MM.1S (cell line): ENCODE results near the gene EBLN2.

Source experiments
- DNase-seq: peaks from one replicate; pipeline ENCODE4 v3.0.0-alpha.2; 2015
- H2AFZ ChIP-seq: fragments of 300-600 bp; sonication (generic); 2 replicates; pipeline ENCODE4 v1.6.0; 2016; ENCODE audit warnings: antibody characterized with exemption, low read length
- H3F3A ChIP-seq: fragments of 300-600 bp; sonication (generic); 2 replicates; pipeline ENCODE4 v1.6.1; 2016; ENCODE audit warnings: mild to moderate bottlenecking, antibody characterized with exemption, low read length, moderate library complexity, mixed read lengths; ENCODE audit not compliant: insufficient read depth
- H3K27ac ChIP-seq: fragments of 300-600 bp; sonication (generic); 2 replicates; pipeline ENCODE4 v1.5.1; 2016; ENCODE audit warnings: mild to moderate bottlenecking, low read length
- H3K27me3 ChIP-seq: fragments of 300-600 bp; sonication (generic); replicated peaks from 2 replicates; pipeline ENCODE4 v1.6.0; 2016; ENCODE audit warnings: low read length; ENCODE audit not compliant: insufficient read depth
- H3K36me3 ChIP-seq: fragments of 300-600 bp; sonication (generic); replicated peaks from 2 replicates; pipeline ENCODE4 v1.6.1; 2016; ENCODE audit warnings: mild to moderate bottlenecking, low read length, mixed read lengths; ENCODE audit not compliant: insufficient read depth
- H3K4me1 ChIP-seq: fragments of 300-600 bp; sonication (generic); 2 replicates; pipeline ENCODE4 v1.6.1; 2016; ENCODE audit warnings: low read length, mixed read lengths
- H3K4me2 ChIP-seq: fragments of 300-600 bp; sonication (generic); 2 replicates; pipeline ENCODE4 v1.6.0; 2016; ENCODE audit warnings: low read depth, low read length
- H3K4me3 ChIP-seq: fragments of 300-600 bp; sonication (generic); 2 replicates; pipeline ENCODE4 v1.5.1; 2016; ENCODE audit warnings: low read length, mixed read lengths
- H3K79me2 ChIP-seq: fragments of 300-600 bp; sonication (generic); 2 replicates; pipeline ENCODE4 v1.6.1; 2016; ENCODE audit warnings: mixed run types, low read length, mixed read lengths
- H3K9ac ChIP-seq: fragments of 300-600 bp; sonication (generic); 2 replicates; pipeline ENCODE4 v1.6.1; 2016; ENCODE audit warnings: low read length, mixed read lengths
- H3K9me2 ChIP-seq: fragments of 300-600 bp; sonication (generic); replicated peaks from 2 replicates; pipeline ENCODE4 v1.6.1; 2016; ENCODE audit warnings: mild to moderate bottlenecking, low read length, mixed read lengths; ENCODE audit not compliant: insufficient read depth
- H3K9me3 ChIP-seq: fragments of 300-600 bp; sonication (generic); replicated peaks from 2 replicates; pipeline ENCODE4 v1.6.1; 2016; ENCODE audit warnings: mild to moderate bottlenecking, low read length, mixed read lengths; ENCODE audit not compliant: insufficient read depth
- H4K20me1 ChIP-seq: fragments of 300-600 bp; sonication (generic); 2 replicates; pipeline ENCODE4 v1.6.1; 2016; ENCODE audit warnings: mild to moderate bottlenecking, low read length, moderate library complexity, mixed read lengths; ENCODE audit not compliant: insufficient read depth
- EZH2 ChIP-seq: fragments of 300-600 bp; sonication (generic); optimal IDR thresholded peaks from 2 replicates; pipeline ENCODE3; 2017; ENCODE audit warnings: low read depth, mild to moderate bottlenecking, antibody characterized with exemption, low read length, mixed read lengths
- EZH2phosphoT487 ChIP-seq: fragments of 300-600 bp; sonication (generic); IDR thresholded peaks from 2 replicates; pipeline ENCODE4 v1.6.1; 2018; ENCODE audit warnings: antibody characterized with exemption, low read length
- TF ChIP-seq, protein P1 (sequence below): fragments of 300-600 bp; sonication (generic); IDR thresholded peaks from 2 replicates; pipeline ENCODE4 v1.5.1; 2016; ENCODE audit warnings: antibody characterized with exemption, low read length, mixed read lengths

The EBLN2 gene

DNA sequence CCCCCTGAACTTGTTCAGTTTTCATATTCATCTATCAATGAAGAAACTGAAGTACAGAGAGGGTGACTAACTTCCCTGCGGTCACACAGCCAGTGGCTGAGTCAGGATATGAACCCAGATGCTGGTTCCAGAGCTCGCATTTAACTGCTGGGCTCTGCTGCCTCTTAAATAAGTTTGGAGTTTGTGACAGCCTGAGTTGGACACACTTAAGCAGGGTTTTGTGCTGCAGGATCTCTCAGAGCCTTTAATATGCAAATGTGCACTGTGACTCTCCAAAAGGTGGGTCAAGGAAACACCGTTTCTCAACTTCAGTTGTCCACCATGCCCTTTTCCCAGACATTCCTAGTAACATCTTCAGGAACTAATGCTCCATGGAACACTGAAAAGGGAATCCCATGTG is 45.8 kb downstream of the EBLN2 start:
- Histone ChIP-seq H3K27me3 (no peaks in the 10 kb centered on the region), H3K9me3 (no peaks in the 10 kb centered on the region), H2AFZ (no peak overlapping the region), H4K20me1 (no peaks in the 10 kb centered on the region), H3K4me3 (no peak overlapping the region), H3K4me1 (no peaks in the 10 kb centered on the region), H3K9ac (no peak overlapping the region), H3F3A (no peaks in the 10 kb centered on the region), H3K9me2 (no peaks in the 10 kb centered on the region), H3K36me3 (no peaks in the 10 kb centered on the region), H3K4me2 (no peak overlapping the region), H3K79me2 (no peaks in the 10 kb centered on the region), H3K27ac (no peak overlapping the region)
- TF ChIP-seq, protein P1, sequence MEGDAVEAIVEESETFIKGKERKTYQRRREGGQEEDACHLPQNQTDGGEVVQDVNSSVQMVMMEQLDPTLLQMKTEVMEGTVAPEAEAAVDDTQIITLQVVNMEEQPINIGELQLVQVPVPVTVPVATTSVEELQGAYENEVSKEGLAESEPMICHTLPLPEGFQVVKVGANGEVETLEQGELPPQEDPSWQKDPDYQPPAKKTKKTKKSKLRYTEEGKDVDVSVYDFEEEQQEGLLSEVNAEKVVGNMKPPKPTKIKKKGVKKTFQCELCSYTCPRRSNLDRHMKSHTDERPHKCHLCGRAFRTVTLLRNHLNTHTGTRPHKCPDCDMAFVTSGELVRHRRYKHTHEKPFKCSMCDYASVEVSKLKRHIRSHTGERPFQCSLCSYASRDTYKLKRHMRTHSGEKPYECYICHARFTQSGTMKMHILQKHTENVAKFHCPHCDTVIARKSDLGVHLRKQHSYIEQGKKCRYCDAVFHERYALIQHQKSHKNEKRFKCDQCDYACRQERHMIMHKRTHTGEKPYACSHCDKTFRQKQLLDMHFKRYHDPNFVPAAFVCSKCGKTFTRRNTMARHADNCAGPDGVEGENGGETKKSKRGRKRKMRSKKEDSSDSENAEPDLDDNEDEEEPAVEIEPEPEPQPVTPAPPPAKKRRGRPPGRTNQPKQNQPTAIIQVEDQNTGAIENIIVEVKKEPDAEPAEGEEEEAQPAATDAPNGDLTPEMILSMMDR = no peak
- TF ChIP-seq EZH2 (no peak), EZH2phosphoT487 (no peak)
- no peak for DNase-seq

DNA sequence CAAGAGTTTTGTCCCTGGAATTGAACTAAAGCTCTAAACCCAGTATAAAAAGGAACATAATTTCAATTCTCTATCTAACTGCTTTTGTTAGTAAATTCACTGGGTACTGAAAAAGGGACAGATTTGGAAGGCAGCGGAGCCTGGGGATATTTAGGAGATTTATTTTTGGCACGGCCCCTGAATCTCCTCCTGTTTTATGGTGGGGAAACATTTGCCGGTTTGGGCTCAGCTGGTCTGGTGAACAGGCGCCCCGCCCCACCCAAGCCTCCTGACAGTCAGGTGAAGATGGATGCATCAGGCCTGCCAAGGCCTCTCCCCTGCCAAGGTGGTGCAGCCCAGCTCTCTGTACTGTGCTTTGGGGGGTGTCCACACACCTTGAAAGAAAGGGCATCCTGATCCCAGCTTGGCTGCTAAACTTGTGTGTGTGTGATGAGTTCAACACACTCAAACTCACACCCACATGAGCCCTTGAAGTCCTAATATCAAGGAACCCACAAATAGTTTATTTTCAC is 46.3 kb downstream of the EBLN2 start:
- TF ChIP-seq EZH2phosphoT487 (no peak), EZH2 (no peak)
- TF ChIP-seq, protein P1 = no peak
- Histone ChIP-seq H2AFZ (no peak overlapping the region), H3K27ac (no peak overlapping the region), H3K27me3 (no peaks in the 10 kb centered on the region), H3K9me3 (no peaks in the 10 kb centered on the region), H3K4me3 (no peak overlapping the region), H3F3A (no peaks in the 10 kb centered on the region), H3K4me2 (no peak overlapping the region), H3K36me3 (no peaks in the 10 kb centered on the region), H3K79me2 (no peaks in the 10 kb centered on the region), H3K9me2 (no peaks in the 10 kb centered on the region), H3K4me1 (no peaks in the 10 kb centered on the region), H3K9ac (no peak overlapping the region), H4K20me1 (no peaks in the 10 kb centered on the region)
- DNase-seq = no peak

DNA sequence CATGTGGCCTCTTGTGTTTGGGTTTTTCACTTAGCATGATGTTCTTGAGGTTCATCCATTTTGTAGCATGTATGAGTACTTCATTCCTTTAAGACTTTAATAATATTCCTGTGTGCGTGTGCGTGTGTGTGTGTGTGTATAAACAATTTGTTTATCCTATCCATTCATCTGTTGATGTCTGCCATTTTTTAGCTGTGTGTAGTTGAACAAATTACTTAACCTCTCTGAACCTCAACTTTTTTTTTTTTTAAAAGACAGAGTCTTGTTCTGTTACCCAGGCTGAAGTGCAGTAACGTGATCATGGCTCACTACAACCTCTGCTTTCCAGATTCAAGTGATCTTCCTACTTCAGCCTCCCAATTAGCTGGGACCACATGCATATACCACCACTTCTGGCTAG is 47.3 kb downstream of the EBLN2 start:
- no peaks in the 10 kb centered on the region for H3K9me2 ChIP-seq

More for the DNA sequence above, 47.3 kb downstream of the EBLN2 start:
- no peaks in the 10 kb centered on the region for H3K36me3 ChIP-seq
- H3K4me3 ChIP-seq = no peak overlapping the region
- no peaks in the 10 kb centered on the region for H3K27me3 ChIP-seq
- no peaks in the 10 kb centered on the region for H3F3A ChIP-seq
- no peaks in the 10 kb centered on the region for H3K9me3 ChIP-seq
- H3K27ac ChIP-seq = no peak overlapping the region
- no peak overlapping the region for H2AFZ ChIP-seq
- H3K9ac ChIP-seq = no peak overlapping the region
- DNase-seq = no peak
- no peaks in the 10 kb centered on the region for H4K20me1 ChIP-seq
- H3K79me2 ChIP-seq = no peaks in the 10 kb centered on the region
- TF ChIP-seq, protein P1 = no peak
- TF ChIP-seq EZH2 = no peak
- no peak overlapping the region for H3K4me2 ChIP-seq
- H3K4me1 ChIP-seq = no peaks in the 10 kb centered on the region
